ENCODE data around the gene FAM83F.

FAM83F gene

DNA sequence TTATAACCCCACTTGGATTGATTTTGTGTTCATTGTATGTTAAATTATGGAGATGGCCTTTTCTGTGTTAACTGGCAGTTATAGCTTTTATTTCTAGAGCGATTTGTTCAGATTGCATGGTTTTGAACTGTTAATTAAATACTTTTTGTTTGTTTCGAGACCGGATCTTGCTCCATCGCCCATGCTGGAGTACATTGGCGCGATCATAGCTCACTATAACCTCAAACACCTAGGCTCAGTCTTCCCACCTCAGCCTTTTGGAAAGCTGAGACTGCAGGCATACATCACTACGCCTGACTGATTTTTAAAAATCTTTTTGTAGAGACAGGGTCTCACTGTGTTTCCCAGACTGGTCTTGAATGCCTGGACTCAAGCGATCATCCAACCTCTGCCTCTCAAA, 77.0 kb downstream of the FAM83F start:
- no peak for DNase-seq

DNA sequence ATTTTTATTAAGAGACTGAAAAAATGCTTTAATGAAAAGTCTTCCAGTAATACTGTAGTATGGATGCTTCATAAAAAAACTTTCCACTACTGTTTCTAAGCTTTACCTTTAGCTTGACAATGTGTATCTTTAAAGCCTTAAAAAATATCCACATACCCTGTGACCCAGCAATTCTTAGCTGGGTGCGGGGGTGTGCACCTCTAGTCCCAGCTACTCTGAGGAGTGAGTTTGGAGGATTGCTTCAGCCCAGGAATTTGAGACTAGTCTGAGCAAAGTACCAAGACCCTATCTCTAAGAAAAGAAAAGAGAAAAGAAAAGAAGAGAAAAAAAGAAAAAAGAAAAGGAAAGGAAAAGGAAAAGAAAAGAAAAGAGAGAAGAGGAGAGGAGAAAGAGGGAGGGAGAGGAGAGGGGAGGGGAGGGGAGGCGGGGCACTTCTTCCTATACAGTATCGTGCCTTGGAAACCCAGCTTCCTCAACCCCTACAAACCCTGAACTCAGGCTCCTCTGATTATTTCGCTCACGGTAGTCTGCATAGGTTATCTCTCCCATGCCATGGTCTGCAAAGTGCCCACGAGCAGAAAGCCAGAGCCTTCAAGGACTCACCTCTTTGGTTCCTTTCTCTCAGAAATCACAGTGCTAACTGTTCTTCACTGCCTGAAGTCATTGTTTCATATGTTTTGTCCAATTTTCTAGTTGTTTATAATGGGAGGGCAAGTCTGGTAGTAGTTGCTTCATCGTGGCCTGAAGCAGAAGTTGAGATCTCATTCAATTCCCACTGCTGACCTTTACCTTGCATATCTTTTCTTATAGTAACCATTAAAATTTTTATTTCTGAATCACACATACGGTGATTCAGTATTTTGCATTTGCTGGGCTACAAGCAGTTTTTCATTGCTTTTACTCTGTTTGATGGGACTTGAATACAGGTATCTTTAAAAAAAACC, 82.2 kb downstream of the FAM83F start:
- no peak for DNase-seq

DNA sequence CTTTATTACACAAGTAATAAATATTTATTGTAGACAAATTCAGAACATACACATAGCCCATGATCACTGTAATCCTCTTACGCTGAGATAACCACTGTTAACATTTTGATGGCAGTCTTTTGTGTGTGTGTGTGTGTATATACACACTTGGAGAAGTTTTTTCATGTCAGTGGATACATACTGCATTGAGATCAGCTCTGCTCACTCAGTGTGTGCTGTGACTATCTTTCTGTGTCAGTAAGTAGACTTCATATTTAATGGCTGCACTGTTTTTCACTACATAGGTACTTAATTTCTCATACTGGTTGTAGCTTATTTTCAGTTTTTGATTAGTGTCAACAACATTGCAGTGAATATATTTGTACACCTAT, 82.9 kb downstream of the FAM83F start:
- no peak for DNase-seq

DNA sequence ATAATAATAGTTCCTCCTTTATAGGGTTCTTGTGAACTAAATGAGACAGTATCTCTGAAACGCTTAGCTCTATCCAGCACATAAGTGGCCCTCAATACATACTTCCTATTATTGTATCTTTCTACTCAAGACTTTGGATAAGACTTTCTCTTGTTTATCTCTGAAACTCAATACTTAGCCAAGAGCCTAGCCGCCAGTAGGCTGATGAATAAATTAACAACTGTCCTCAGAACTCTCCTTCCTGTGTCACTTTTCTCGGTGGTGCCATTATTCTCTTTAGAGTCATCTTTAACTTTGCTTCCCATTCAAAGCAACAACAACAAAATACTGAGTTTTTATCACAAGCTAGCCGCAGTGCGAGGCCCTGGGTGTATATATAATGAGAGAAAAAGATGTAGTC, 86.9 kb downstream of the FAM83F start:
- DNase-seq = no peak

GRCh38 chr22:40082184-40082583, 87.4 kb downstream of the FAM83F start:
- no peak for DNase-seq

DNA sequence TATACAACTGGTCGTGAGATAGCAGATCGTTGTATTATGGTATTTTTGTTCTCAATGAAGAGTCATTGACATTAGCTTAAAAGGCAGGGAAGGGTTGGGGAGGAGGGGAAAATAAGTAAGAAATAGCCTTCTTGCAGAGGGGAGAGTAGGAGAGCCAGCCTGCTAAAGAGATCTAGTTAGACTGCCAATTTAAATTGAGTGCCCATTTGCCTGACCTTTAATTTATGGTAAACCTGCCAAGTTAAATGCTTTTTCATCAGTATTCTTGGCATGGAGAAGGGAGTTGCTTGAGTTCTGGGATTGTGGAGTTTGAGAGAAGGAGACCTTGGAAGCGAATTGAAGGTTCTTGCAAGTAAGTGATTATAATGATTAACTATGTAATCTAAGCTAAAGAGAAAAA, 89.0 kb downstream of the FAM83F start:
- DNase-seq = no peak

DNA sequence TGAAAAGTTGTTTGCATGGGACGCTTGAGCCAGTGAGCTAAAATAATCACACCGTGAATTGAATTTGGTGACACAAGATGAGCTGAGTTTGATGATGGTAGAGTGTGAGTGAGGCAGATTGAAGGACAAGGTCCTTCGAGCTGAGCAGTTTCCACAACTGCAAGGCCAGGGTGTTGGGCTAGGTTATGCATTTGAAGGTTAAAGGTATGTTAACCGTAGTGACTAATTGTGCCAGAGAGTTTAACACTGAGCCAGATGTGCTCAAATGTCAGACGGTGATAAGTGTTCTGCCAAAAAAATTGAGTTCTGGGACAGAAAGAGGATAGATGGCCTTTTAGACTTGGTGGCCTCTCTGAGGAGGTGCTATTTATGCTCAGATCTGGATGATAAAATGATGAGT, 89.5 kb downstream of the FAM83F start:
- no peak for DNase-seq

GRCh38 chr22:40088818-40089217, 94.1 kb downstream of the FAM83F start:
- DNase-seq = no peak

Measured in NCI-H69 (cell line).